ENCODE data around the gene CYP2R1.

- TF ChIP-seq CTCF (IDR thresholded peaks at IDR 0.05) (no peak), POLR2A (IDR thresholded peaks at IDR 0.05) (no peak)
These were observed 16.9 kb downstream of the CYP2R1 start for GRCh38 chr11:14875163-14875562.

Data from body of pancreas (tissue), 4 donors.